ENCODE results near the gene UPF3B. TPM values are rescaled to one million over a fixed set of nuclear protein-coding genes. Genes with fewer than 3 reads are reported as not detected.

Gene UPF3B
- total RNA-seq, 1 experiment from 2014 or later: 27.8 TPM

- H3K9me3 ChIP-seq (ENCODE audit: control insufficient read depth, insufficient read depth, low read depth, low read length): no peaks in the 10 kb centered on the region
- ChIA-PET CTCF (no interaction called here), POLR2A (no interaction called here)
- H3K27ac ChIP-seq (ENCODE audit: low read length): no peak overlapping the region
- BruUV-seq (replicated peaks): no TSS peak
- no peak for DNase-seq (ENCODE audit: low read depth, low spot score)
- H3K27me3 ChIP-seq (ENCODE audit: control insufficient read depth, insufficient read depth, low read length): no peaks in the 10 kb centered on the region
- TF ChIP-seq REST (IDR thresholded peaks at IDR 0.05; ENCODE audit: insufficient read depth in 1 of 2, low read depth in 2 of 2, low read length in 1 of 2) (no peak), CTCF (IDR thresholded peaks at IDR 0.05) (no peak), TCF7L2 (IDR thresholded peaks at IDR 0.05; ENCODE audit: low read depth, low read length) (no peak), SIN3A (IDR thresholded peaks at IDR 0.05; ENCODE audit: borderline replicate concordance, insufficient read depth, low read depth, low read length) (no peak), POLR2AphosphoS5 (IDR thresholded peaks at IDR 0.05; ENCODE audit: low read depth, low read length) (no peak)
- intact Hi-C loops (cut with micrococcal nuclease; ENCODE audit: unreplicated experiment) (no loop called here), in situ Hi-C loops (cut with HindIII; ENCODE audit: low pct_unique_long_range_greater_than_20kb, low sequenced_read_pairs) (no loop called here)
- no peak overlapping the region for H3K4me3 ChIP-seq (ENCODE audit: low read depth in 2 of 2, low read length in 2 of 2)
- ATAC-seq: no peak
- peaks cover 13% of the 10 kb centered on the region for H3K36me3 ChIP-seq (ENCODE audit: control insufficient read depth, insufficient read depth, low read length)
- H3K4me1 ChIP-seq (ENCODE audit: control insufficient read depth, insufficient read depth, low read length): no peaks in the 10 kb centered on the region
Measured at GRCh38 chrX:119833905-119834304, 18.9 kb downstream of the UPF3B start.

- BruUV-seq (replicated peaks): no TSS peak
- no peaks in the 10 kb centered on the region for H3K9me3 ChIP-seq (ENCODE audit: control insufficient read depth, insufficient read depth, low read depth, low read length)
- H3K4me1 ChIP-seq (ENCODE audit: control insufficient read depth, insufficient read depth, low read length): no peaks in the 10 kb centered on the region
- H3K4me3 ChIP-seq (ENCODE audit: low read depth in 2 of 2, low read length in 2 of 2): no peak overlapping the region
- no peak for DNase-seq (ENCODE audit: low read depth, low spot score)
- POLR2A ChIA-PET: no interaction called here
- intact Hi-C loops (cut with micrococcal nuclease; ENCODE audit: unreplicated experiment) (no loop called here), in situ Hi-C loops (cut with HindIII; ENCODE audit: low pct_unique_long_range_greater_than_20kb, low sequenced_read_pairs) (no loop called here)
- no peaks in the 10 kb centered on the region for H3K27me3 ChIP-seq (ENCODE audit: control insufficient read depth, insufficient read depth, low read length)
- ATAC-seq: no peak
- H3K27ac ChIP-seq (ENCODE audit: low read length): no peak overlapping the region
- CTCF ChIA-PET: no interaction called here
- no peak for TF ChIP-seq CTCF (IDR thresholded peaks at IDR 0.05)
- no peak for TF ChIP-seq REST (IDR thresholded peaks at IDR 0.05; ENCODE audit: insufficient read depth in 1 of 2, low read depth in 2 of 2, low read length in 1 of 2)
- no peak for TF ChIP-seq SIN3A (IDR thresholded peaks at IDR 0.05; ENCODE audit: borderline replicate concordance, insufficient read depth, low read depth, low read length)
- no peak for TF ChIP-seq TCF7L2 (IDR thresholded peaks at IDR 0.05; ENCODE audit: low read depth, low read length)
- TF ChIP-seq POLR2AphosphoS5 (IDR thresholded peaks at IDR 0.05; ENCODE audit: low read depth, low read length): no peak
- peaks cover 3% of the 10 kb centered on the region for H3K36me3 ChIP-seq (ENCODE audit: control insufficient read depth, insufficient read depth, low read length)
Measured at GRCh38 chrX:119828446-119828845, 24.3 kb downstream of the UPF3B start.
